Measurements from ENCODE around the gene NLE1.

NLE1 gene

DNA sequence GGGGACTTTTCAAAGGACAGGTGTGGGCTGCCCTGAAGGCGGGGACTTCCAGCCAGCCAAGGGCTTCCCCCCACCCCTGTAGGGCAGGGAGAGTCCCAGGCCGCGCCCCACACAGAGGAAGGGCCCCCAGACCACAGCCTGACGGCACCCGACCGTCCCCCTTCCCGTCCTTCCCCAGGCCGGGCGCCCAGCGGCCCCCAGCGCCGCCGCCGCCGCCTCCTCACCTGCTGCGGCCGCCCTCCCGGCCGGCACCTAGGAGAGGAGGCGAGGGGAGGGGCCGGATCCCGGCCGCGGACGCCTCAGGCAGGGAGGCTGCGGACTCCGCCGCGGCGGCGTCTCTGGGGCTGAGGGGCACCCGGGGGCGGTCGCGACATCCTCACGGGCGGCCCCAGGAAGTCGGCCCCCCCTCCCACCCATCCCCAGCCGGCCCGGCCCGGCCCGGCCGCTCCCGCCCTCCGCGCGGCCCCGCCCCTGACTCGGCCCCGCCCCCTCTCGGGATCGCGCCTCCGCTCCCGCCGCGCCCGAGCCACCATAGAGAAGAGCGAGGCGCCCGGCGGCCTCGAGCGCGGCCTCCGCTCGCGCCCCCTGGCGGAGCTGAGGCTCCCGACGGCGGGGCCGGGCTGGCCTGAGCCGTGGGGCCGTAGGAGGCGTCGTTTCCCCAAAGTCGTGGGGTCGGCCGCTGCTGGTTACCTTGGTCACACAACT, 53.1 kb downstream of the NLE1 start:
- in situ Hi-C loops (cut with HindIII; ENCODE audit: low sequenced_read_pairs) = no loop called here

DNA sequence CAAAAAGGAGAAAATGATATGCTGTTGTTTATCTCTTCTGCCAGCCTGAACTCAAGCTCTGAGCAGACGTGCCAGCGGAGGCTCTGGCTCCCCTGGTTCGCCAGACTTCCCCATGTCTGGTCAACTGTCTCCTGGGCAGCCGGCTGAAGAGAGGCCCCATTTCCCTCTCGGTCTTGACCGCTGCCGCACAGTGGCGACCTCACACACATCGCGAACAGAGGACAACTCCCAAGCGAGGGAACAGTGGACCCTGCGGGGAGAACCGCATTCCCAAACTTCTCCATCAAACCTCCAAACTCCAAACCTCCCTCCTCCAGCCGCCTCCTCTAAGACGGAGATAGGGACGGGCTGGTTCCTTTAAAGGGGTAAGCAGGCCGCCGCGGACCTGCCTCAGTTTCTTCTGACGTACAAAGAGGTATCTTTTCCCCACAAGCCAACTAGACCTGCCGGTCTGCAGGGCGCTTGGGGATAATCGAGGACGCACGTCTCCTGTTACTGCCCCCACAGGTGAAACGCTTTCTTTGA, 53.7 kb downstream of the NLE1 start:
- in situ Hi-C loops (cut with HindIII; ENCODE audit: low sequenced_read_pairs) = no loop called here

DNA sequence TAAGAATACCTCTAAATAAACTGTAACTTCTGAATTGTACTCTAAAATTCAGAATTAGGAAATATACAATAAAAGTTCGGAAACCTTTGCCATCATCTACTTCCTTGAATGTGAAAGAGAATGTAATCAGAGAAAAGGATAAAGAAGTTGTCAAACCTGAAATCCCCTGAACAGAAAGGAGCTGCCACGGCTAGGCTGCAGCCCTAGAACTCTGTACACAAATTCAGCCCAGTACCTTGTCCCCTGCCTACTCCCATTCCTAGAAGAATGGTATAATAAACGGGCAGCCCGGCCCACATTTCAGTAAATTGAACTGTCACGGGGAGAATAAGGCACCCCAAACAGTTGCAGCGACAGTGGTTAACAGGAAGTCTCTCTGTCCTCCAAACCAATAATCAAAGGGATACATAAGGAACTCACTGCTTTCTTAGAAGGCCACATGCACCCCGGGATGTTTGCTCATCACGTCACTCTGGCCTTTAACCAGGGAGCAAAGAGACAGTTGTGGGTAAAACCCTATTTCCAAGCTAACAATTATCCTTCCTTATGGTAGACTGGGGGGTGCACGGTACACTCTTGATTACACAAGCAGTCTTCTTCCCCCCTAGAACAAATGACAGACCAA, 54.3 kb downstream of the NLE1 start:
- in situ Hi-C loops (cut with HindIII; ENCODE audit: low sequenced_read_pairs) = no loop called here

DNA sequence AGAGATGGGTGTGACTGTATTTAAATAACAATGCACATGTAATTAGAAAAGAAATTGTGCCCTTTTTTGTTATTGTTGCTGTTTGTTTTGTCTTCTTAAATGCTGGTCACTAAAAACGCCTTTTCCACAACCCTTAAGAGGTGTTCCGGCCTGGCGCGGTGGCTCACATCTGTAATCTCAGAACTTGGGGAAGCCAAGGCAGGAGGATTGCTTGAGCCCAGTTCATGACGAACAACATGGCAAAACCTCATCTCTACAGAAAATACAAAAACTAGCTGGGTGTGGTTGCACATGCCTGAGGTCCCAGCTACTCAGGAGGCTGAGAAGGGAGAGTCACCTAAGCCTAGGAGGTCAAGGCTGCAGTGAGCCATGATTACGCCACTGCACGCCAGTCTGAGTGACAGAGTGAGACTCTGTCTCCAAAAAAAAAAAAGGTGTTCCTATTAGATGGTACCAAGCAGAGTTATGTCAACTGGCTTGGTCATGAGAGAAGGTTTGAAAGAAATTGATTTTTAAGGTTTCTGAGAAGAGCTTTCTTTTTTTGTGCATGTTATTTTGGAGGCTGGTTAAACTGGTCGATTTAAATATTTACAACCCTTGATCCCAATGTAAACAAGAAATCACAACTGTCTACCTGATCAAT, 55.1 kb downstream of the NLE1 start:
- in situ Hi-C loops (cut with HindIII; ENCODE audit: low sequenced_read_pairs) = no loop called here

DNA sequence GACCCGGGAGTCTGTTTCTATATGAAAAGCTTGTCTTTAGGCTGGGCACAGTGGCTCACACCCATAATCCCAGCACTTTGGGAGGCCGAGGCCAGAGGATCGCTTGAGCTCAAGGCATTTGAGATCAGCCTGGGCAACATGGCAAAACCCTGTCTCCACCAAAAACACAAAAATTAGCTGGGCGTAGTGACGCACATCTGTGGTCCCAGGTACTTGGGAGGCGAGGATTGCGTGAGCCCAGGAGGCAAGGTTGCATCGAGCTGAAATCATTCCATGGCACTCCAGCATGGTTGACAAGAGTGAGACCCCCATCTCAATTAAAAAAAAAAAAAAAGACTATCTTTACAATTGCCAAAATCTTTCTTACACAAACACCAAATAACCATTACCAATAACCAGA, 55.9 kb downstream of the NLE1 start:
- in situ Hi-C loops (cut with HindIII; ENCODE audit: low sequenced_read_pairs) = no loop called here

DNA sequence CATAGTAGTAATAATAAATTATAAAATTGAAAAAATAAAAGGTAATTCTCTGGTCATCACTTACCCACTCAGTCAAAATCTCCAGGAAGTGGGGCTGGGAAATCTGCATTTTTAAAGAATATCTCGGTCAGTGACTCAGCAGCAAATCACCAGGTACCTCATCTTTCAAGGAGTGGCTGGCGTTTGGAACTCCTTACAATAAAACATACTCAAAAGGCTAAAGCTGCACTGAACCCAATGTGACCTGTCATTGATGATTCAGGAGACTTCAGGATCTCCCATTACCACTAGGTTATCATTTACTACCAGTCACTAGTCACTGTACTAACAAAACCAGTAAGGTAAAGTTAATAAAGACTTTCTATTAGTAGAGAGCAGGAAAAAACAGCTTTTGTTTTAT, 57.1 kb downstream of the NLE1 start:
- in situ Hi-C loops (cut with HindIII; ENCODE audit: low sequenced_read_pairs) = no loop called here

DNA sequence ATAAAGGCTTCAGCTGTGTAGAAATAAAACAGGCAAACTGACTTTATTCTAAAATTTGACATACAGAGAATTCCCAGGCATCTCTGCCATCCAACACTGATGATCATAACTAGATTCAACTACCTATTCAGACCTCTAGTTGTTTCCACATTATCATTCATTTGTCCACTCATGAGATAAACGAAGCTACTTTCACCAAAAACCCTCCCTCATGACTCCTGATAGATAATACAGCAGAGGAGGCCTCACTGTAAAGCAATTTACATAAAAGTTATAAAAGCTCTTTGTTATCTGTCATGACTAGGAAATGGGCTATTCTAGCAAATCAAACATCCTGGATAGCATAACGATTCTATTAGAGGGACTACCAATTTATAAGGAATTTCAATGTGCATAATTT, 59.0 kb downstream of the NLE1 start:
- in situ Hi-C loops (cut with HindIII; ENCODE audit: low sequenced_read_pairs) = no loop called here

DNA sequence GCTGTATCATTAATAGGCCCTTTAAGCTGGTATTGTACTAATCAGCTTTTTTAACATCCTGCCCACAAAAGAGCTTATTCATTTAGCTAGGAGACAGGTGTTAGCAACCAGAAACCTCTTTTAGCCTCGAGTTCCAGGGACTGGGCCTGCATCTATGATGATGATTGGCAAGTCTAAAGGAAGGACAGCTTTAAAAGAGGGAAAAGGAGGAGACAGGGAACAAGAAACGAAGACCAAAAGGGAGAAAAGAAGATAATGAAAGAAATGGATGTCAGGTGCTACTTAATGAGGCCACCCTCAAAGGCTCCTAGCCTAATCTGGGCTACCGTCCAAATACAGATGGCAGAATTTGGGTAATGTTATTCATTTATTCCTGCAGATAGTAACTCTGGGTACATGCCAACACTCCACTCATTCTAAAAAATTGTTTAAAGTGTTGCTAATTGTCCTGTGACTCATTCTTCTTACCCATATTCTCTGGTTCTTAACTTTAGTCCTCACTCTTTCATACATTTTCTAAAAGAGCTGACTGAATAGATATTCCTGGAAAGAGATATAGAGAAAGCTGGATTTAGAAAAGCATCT, 59.9 kb downstream of the NLE1 start:
- in situ Hi-C loops (cut with HindIII; ENCODE audit: low sequenced_read_pairs) = no loop called here

DNA sequence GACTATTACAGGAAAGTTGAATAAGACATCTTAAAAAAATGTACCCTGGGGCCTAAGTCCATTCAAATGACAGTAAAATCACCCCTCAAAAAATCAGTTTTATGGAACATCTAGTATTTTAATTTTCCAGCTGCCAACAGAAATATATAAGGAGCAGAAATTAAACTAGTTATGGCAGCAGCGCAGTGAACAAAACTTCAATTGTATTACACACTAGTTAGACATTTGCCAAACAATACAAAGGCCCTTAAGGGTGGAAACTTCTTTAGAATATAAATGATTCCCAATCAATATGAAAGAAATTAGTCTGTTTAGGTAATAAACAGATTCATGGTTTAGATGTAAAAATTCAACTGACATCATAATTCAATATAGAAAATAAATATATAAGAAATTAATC, 60.5 kb downstream of the NLE1 start:
- in situ Hi-C loops (cut with HindIII; ENCODE audit: low sequenced_read_pairs) = no loop called here

DNA sequence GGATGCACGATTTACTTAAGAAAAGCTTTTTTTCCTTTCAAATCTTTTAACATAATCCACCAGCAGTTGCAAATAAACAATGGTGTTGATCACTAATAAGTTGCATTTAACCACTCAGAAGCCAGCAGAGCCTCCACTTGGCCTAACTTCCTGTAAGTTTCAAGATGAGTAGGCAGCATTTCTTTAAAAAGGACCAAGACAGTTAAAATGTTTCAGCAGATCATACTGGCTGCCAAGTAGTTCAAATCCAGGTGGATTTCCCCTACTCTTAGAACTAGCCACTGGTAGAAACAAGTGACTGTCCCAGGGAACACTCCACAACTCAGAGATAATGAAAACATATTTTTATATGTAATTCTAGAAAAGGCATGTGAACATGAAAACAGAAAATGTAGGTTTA, 61.6 kb downstream of the NLE1 start:
- in situ Hi-C loops (cut with HindIII; ENCODE audit: low sequenced_read_pairs) = no loop called here

DNA sequence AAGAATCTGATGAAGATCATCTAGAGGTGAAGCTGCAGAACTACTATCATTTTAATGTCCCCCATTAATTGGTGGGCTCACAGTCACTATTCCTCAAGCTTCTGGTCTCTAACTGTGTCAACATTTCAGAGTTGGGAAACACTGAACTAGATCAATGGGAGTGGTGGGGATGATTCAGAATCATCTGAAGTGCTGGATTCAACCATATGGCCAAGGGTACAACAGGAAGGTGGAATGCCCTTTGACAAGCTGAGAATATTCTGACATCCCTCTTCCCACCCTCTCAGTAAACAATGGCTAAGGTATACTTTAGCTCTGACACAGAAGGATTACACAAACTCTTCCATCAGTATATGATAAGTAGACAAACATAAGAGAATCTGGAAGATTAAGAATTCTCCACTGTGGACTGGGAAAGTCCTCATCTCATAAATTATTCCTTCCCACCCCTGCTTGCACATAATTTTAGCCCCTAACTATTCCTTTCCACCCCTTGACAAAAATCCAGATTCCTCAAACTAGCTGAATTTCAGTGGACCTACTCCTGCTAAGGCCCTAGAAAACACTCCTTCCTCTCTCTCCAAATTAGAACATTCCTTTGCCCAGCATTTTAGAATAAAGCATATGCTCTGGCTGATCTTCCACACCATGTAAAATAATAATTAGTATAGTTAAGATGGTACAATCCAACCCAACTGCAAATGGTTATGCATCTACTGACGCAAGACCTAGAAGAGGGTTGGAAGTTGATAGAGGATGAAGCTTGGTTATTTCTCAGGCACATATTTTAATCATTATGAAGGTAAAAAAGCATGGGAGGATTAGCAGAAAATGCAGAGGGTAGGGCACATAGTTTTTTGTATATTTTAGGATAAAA, 62.3 kb downstream of the NLE1 start:
- in situ Hi-C loops (cut with HindIII; ENCODE audit: low sequenced_read_pairs) = no loop called here

All from DLD1 (cell line).